Kidney capillary endothelial cell (primary cell): ENCODE results near the gene FAF1.
A peak's percentile ranks its signal among the peaks of the same experiment; 100 is the strongest.

Experiments
- DNase-seq: peaks from one replicate; pipeline ENCODE4 v3.0.0-alpha.2; 2018; ENCODE audit warnings: low spot score

Gene FAF1

DNA sequence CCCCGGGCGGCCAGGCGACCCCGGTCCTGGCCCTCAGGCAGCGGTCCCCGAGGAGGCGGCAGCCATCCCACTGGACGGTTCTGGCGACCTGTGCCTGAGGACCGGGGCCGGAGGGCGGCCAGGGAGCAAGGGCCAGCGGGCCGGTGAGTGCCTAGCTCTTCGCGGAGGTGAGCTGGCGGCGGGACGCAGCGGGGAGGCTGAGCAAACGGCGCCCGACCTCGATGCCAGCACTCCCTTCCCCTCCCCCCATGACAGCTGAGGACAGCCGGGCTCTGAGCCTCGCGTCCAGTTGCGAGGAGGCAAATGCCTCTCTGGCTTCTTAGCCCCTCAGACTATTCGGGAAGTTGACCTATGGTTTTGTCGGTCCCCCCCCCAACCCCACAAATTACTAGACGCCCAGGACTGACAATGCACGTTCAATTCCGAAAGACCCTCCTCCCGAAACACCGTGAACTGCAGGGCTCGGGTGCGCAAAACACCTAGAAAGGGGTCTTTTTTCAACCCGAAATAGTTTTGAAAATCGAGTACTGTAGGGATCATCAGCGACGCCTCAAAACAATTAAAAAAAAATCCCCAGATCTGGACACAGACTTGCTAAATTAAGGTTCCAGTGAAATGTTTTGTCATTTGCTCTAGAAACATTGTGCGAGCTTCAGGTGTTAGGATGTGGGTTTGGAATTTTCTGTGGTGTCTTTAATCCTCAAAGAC lies 18.2 kb upstream of the FAF1 start:
- DNase-seq: no peak

DNA sequence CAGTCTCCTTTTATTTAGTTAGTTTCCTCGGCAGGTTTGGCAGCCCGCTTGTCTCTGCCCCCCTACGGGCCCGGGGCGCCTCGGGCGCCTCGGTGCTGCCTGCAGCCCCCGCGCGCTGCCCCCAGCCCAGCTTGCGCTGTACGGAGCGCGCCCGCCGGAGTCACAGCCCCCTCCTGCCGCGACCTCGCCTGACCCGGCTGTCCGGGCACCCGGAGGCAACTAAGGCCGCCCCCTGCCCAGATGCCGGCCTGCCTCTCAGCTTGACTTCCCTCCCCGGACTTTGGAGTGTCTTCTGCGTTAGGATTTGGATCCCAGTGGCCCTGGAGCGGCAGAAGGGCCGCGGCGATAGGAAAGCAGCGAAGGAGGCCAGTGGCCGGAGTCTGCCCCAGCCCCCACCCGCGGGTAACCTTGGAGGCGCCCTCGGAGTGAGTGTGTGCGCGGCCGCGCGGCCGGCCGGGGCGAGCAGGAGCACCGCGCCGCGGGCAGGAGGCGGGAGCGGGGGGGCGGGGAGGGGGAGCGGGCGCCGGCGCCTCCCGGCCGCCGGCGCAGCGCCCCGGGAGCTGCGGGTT lies 17.6 kb upstream of the FAF1 start:
- DNase-seq: no peak

DNA sequence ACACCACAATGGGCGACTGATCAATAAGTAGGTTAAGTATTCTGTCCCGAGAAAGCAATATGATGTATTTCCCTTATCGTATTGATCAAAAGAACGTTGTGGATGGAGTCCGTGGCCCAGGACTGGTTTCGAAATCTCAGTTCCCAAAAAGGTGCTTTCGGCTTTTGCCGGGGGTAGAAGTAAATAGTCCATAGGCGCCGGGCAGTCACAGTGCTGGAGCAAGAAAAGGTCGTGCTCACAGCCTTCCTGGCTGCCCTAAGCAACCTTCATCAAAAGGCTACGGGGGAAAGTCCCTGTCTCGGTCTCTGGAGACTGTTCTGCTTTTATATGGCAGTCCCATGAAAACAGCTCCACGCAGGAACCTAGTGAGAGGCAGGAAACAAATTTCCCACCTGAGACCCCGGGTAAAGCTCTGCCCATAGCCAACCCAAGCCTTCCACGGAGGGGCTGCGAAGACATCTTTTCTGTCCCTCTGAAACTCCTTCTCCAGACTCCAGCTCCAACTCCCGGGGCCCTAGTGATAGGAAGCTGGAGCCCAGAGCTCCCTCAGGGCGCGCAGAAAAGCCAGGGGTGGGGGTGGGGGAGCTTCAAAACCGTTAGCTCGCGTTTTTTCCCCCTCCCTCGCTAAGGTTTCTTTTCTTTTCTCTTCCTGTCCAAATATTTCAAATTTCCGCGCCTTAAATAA lies 17.0 kb upstream of the FAF1 start:
- DNase-seq: no peak

DNA sequence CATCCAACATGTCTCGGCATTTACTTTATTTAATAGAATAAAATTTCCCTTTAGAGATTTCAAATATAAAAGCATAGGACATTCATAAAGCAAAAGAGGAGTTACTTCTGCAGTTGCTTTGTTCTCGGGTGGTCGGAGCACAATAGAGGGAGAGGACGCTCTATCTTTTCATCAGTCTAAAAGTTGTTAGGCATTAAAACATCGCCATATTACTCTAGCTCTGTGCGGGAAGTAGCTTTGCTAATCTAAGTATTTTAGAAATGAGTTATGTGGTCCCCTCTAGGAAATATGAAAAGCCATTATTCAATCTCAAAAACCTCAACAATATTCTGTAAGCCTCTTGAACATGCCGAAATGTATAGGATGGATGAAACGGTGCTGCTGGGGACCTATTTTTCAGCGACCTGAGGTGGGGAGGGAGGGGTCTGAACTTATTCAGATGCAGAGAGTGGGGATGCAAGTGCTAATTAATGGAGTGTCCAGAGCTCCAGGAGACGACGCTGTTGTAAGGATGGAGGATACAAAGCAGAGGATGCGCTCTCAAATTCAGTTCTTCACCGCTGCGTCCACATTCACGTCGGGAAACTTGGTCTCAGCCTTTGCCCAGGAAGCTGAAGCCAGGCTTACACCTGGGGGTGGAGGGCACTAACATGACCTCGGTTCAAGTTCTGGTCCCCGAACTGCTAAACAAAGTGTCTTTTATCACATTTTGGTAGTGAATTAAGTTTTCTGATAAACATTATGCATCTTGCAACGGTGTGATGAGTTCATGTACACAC lies 16.2 kb upstream of the FAF1 start:
- DNase-seq: no peak

GRCh38 chr1:50975436-50975835 lies 15.4 kb upstream of the FAF1 start:
- DNase-seq: no peak

DNA sequence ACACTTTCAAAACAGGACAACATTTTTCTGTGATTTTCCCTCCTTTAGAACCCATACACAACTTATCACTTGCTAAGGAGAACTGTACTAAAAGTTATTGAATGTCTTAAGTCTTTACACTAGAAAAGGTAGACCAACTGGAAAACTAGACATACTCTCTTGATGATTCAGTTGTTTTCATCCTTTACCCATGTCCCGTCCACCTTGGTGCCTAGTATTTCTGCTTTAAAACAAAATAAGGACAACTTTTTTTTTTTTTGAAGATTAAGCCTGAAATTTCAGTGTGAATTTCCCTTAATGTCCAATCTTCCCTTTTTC lies 14.5 kb upstream of the FAF1 start:
- DNase-seq: no peak

DNA sequence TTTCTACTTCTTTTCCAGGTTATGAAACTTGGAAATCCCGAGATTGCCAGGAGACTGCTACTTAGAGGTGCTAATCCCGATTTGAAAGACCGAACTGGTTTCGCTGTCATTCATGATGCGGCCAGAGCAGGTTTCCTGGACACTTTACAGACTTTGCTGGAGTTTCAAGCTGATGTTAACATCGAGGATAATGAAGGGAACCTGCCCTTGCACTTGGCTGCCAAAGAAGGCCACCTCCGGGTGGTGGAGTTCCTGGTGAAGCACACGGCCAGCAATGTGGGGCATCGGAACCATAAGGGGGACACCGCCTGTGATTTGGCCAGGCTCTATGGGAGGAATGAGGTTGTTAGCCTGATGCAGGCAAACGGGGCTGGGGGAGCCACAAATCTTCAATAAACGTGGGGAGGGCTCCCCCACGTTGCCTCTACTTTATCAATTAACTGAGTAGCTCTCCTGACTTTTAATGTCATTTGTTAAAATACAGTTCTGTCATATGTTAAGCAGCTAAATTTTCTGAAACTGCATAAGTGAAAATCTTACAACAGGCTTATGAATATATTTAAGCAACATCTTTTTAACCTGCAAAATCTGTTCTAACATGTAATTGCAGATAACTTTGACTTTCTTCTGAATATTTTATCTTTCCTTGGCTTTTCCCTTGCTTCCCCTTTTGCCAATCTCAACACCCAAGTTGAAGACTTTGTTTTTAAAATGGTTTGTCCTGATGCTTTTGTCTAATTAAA lies 14.0 kb upstream of the FAF1 start:
- DNase-seq: no peak

DNA sequence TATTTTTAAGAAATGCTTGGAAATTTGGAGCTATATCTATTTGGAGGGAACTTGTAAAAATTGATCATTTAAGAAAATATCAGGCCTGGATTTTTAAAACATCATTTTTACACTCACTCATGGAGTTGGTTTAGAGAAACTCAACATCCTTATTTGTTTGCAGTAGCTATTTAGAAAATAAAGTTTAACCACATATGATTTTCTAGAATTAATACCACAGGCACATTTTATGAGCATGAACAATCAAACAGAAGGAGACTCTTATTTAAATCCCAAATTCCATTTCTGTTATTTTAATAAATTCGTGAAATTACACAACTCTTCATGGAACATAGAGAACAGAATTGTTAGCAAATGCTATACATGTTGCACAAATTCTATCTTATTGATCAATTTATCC lies 13.2 kb upstream of the FAF1 start:
- DNase-seq: no peak

GRCh38 chr1:50972766-50973165 lies 12.7 kb upstream of the FAF1 start:
- DNase-seq: no peak

GRCh38 chr1:50971748-50972305 lies 11.8 kb upstream of the FAF1 start:
- no peak for DNase-seq

- DNase-seq: no peak
Observed at GRCh38 chr1:50970931-50971582, 11.0 kb upstream of the FAF1 start.

DNA sequence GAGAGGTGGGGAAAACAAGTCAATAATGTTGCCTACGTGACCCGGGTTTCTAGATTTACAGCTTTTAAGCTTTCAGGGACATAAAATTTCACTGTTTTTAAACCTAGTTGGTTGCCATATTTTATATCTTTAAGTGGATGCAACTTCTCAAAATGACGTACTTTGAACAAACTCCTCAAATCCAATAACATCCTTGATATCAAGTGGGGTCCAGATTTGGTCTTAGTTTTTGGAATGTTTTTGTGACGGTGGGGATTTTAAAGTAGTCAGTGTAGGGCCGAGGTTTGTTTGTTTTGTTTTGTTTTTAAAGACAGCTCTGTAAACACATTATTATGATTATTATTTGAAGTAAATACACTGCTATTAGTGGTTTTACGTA lies 10.4 kb upstream of the FAF1 start:
- DNase-seq: no peak

- DNase-seq: no peak
Observed at GRCh38 chr1:50969611-50970508, 9.8 kb upstream of the FAF1 start, which contains the start of gene CDKN2C. Gene CDKN2C, plus strand, starts transcription at chr1:50970245. Its CDS starts 124 bp downstream, at chr1:50970369.

DNA sequence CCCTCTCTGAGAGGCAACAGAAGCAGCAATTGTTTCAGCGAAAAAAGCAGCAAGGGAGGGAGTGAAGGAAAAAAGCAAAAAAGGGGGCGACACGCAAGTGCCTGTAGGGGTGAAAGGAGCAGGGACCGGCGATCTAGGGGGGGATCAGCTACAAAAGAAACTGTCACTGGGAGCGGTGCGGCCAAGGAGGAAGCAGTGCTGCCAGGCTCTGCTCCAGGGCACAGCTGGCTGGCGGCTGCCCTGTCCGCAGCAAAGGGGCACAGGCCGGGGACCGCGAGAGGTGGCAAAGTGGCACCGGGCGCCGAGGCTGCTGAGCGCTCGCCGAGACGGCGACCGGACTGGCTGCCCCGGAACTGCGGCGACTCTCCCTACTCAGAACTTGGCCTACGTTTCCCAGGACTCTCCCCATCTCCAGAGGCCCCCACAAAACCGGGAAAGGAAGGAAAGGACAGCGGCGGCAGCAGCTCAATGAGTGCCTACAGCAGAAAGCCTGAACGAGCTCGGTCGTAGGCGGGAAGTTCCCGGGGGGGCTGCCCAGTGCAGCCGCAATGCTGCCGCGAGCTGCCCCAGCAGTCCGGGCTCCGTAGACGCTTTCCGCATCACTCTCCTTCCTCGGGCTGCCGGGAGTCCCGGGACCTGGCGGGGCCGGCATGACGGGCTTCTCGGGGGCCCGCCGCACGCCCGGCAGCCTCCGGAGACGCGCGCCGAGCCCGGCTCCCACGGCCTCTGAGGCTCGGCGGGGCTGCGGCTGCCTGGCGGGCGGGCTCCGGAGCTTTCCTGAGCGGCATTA lies 8.9 kb upstream of the FAF1 start:
- DNase-seq: no peak

DNA sequence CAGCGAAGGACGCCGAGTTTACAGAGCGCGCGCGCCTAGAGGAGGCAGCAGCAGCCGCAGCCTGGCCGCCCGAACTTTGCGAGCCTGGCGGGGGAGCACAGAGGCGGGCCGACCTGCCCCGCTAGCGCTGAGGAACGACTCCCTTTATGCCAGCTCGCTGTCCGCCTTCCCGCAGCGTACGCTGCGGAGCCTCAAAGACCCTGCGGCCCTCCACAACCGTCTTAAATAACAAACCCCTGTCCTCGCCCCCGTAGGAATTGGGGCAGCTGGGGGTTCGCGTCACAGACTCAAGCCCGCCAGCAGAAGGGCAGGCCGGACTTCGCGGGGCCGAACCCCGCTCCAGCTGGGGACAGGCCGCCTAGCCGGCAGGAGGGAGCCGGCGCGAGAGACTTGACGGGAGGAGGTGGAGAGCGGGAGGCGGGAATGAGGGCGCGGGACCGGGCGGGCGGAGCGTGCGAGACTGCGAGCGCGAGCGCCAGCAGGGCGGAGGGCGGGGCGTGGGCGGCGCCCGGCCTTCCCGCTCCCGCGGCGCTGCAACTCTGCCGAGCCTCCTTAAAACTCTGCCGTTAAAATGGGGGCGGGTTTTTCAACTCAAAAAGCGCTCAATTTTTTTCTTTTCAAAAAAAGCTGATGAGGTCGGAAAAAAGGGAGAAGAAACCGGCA lies 8.2 kb upstream of the FAF1 start:
- peak; percentile 81 for DNase-seq

- DNase-seq: no peak
Observed at GRCh38 chr1:50967416-50968157, 7.5 kb upstream of the FAF1 start.

- no peak for DNase-seq
Observed at GRCh38 chr1:50966991-50967390, 6.9 kb upstream of the FAF1 start.

GRCh38 chr1:50964863-50965262 lies 4.8 kb upstream of the FAF1 start:
- DNase-seq: no peak
